Esophagus muscularis mucosa (tissue), 4 donors: Measurements from ENCODE around the gene SNTB2. TPM values are rescaled to one million over a fixed set of nuclear protein-coding genes. Genes with fewer than 3 reads are reported as not detected.

Experiments used
- DNase-seq: peaks from one replicate; pipeline ENCODE4 v3.0.0-alpha.2; 2017; ENCODE audit errors: extremely low spot score
- H3K27ac ChIP-seq, 4 donors: fragments of 200-600 bp; sonication (generic); replicated peaks in 1 of 4; 1 replicate in 3 of 4; 2 replicates in 1 of 4; pipeline ENCODE4 v1.5.1; 2016 to 2019; ENCODE audit warnings: mild to moderate bottlenecking in 1 of 4
- H3K27me3 ChIP-seq, 4 donors: fragments of 200-600 bp; sonication (generic); one replicate each; pipeline versions ENCODE4 v1.5.1 to v1.6.0; 2016 to 2019
- H3K36me3 ChIP-seq, 4 donors: fragments of 200-600 bp; sonication (generic); one replicate each; pipeline ENCODE4 v1.5.1; 2016 to 2019
- H3K4me1 ChIP-seq, 4 donors: fragments of 200-600 bp; sonication (generic); one replicate each; pipeline ENCODE4 v1.5.1; 2016 to 2019
- H3K4me3 ChIP-seq, 4 donors: fragments of 200-600 bp; sonication (generic); 1 replicate in 2 of 4; 2 replicates in 2 of 4; pipeline ENCODE4 v1.5.1; 2016 to 2019; ENCODE audit warnings: mild to moderate bottlenecking in 4 of 4, moderate library complexity in 1 of 4
- H3K9me3 ChIP-seq, 4 donors: fragments of 200-600 bp; sonication (generic); 1 replicate in 3 of 4; 2 replicates in 1 of 4; pipeline ENCODE4 v1.5.1; 2016 to 2019
- CTCF ChIP-seq, 3 experiments: fragments of 200-600 bp in 2 of 3; fragments of 450-650 bp in 1 of 3; sonication (generic) in 2 of 3; IDR thresholded peaks; one replicate each; pipeline ENCODE4 v1.5.1; 2017 to 2019; ENCODE audit warnings: antibody characterized with exemption in 3 of 3, mild to moderate bottlenecking in 2 of 3, moderate library complexity in 1 of 3
- EP300 ChIP-seq: sonication (generic); formaldehyde crosslinking; IDR thresholded peaks from one replicate; pipeline ENCODE4 v1.6.1; 2017; ENCODE audit warnings: antibody characterized with exemption
- POLR2A ChIP-seq: fragments of 450-650 bp; IDR thresholded peaks from one replicate; pipeline ENCODE4 v1.6.1; 2017; ENCODE audit warnings: antibody characterized with exemption, moderate library complexity, mild to moderate bottlenecking, low read depth
- POLR2AphosphoS5 ChIP-seq, 2 donors: sonication (generic); formaldehyde crosslinking; IDR thresholded peaks; one replicate each; pipeline ENCODE4 v1.6.1; 2017; ENCODE audit warnings: antibody characterized with exemption in 2 of 2
- WGBS: methylation state at CpG from one replicate; pipeline ENCODE4 v1.1.5; 2018; 5-methylcytosine and 5-hydroxymethylcytosine counted together
- intact Hi-C: fragments of 100-400 bp; cut with DNase I; formaldehyde crosslinking; loops from one replicate; pipeline ENCODE4 v1.15.1; 2023
- total RNA-seq, 4 donors: library from RNA; depleted of rRNA; stranded (reverse); fragments of >200 nt; gene quantifications; one replicate each; pipeline versions ENCODE4 v1.1.0 to v1.2.1, GENCODE V29; 2016

Gene SNTB2
- total RNA-seq, 4 donors from 2014 or later: 36.1 to 73.4 (median 54.8) TPM

GRCh38 chr16:69318911-69319289 is 131.9 kb downstream of the SNTB2 start:
- Histone ChIP-seq H3K27ac (no peak overlapping the region), H3K36me3 (peaks cover 82 to 100% (median 97%) of the 10 kb centered on the region in 4 donors), H3K27me3 (no peaks in the 10 kb centered on the region), H3K4me3 (no peak overlapping the region), H3K4me1 (peaks cover 7 to 15% (median 11%) of the 10 kb centered on the region in 4 donors), H3K9me3 (no peaks in the 10 kb centered on the region)
- TF ChIP-seq POLR2A (no peak), CTCF (IDR thresholded peaks at IDR 0.05) (no peak), EP300 (no peak), POLR2AphosphoS5 (IDR thresholded peaks at IDR 0.05) (no peak)
- no peak for DNase-seq
- 78% methylated on average over 10 of the region's 10 CpGs for WGBS
- intact Hi-C loops: no loop called here

GRCh38 chr16:69319381-69319780 is 132.4 kb downstream of the SNTB2 start:
- no peak for TF ChIP-seq POLR2AphosphoS5 (IDR thresholded peaks at IDR 0.05)
- TF ChIP-seq EP300: no peak
- WGBS: 89% methylated on average over 6 of the region's 9 CpGs
- H3K4me1 ChIP-seq: peaks cover 3 to 15% (median 10%) of the 10 kb centered on the region in 4 donors
- H3K27me3 ChIP-seq: no peaks in the 10 kb centered on the region
- H3K4me3 ChIP-seq: no peak overlapping the region
- intact Hi-C loops: no loop called here
- H3K9me3 ChIP-seq: no peaks in the 10 kb centered on the region
- H3K27ac ChIP-seq: no peak overlapping the region
- H3K36me3 ChIP-seq: peaks cover 82 to 100% (median 99%) of the 10 kb centered on the region in 4 donors
- DNase-seq: no peak

- no peaks in the 10 kb centered on the region for H3K9me3 ChIP-seq
- peaks cover 78 to 100% (median 99%) of the 10 kb centered on the region in 4 donors for H3K36me3 ChIP-seq
- WGBS: 90% methylated on average over 23 of the region's 30 CpGs
- no peak for DNase-seq
- no peak for TF ChIP-seq CTCF (IDR thresholded peaks at IDR 0.05)
- TF ChIP-seq POLR2A: no peak
- no peak for TF ChIP-seq POLR2AphosphoS5 (IDR thresholded peaks at IDR 0.05)
- TF ChIP-seq EP300: no peak
- no peaks in the 10 kb centered on the region for H3K27me3 ChIP-seq
- intact Hi-C loops: no loop called here
- no peak overlapping the region for H3K4me3 ChIP-seq
- H3K27ac ChIP-seq: no peak overlapping the region
- peaks cover 0 to 14% (median 7%) of the 10 kb centered on the region in 4 donors for H3K4me1 ChIP-seq
Observed at GRCh38 chr16:69319826-69320739, 133.1 kb downstream of the SNTB2 start.

- Histone ChIP-seq H3K4me3 (no peak overlapping the region), H3K4me1 (peaks cover 0 to 11% (median 6%) of the 10 kb centered on the region in 4 donors), H3K9me3 (no peaks in the 10 kb centered on the region), H3K27ac (no peak overlapping the region), H3K36me3 (peaks cover 81 to 100% (median 99%) of the 10 kb centered on the region in 4 donors), H3K27me3 (no peaks in the 10 kb centered on the region)
- TF ChIP-seq EP300: no peak
- no peak for TF ChIP-seq POLR2A
- TF ChIP-seq CTCF (IDR thresholded peaks at IDR 0.05): no peak
- no peak for TF ChIP-seq POLR2AphosphoS5 (IDR thresholded peaks at IDR 0.05)
- DNase-seq: no peak
- 96% methylated on average over 7 of the region's 13 CpGs for WGBS
- intact Hi-C loops: no loop called here
Observed at GRCh38 chr16:69320740-69321073, 133.7 kb downstream of the SNTB2 start.

- intact Hi-C loops: no loop called here
- DNase-seq: no peak
- WGBS: 90% methylated on average over 21 of the region's 22 CpGs
- Histone ChIP-seq H3K4me3 (no peak overlapping the region), H3K4me1 (peaks cover 2 to 15% (median 10%) of the 10 kb centered on the region in 4 donors), H3K9me3 (no peaks in the 10 kb centered on the region), H3K36me3 (peaks cover 81 to 100% (median 99%) of the 10 kb centered on the region in 4 donors), H3K27ac (no peak overlapping the region), H3K27me3 (no peaks in the 10 kb centered on the region)
- no peak for TF ChIP-seq POLR2A
- no peak for TF ChIP-seq POLR2AphosphoS5 (IDR thresholded peaks at IDR 0.05)
- TF ChIP-seq CTCF (IDR thresholded peaks at IDR 0.05): no peak
- no peak for TF ChIP-seq EP300
Observed at GRCh38 chr16:69321080-69321479, 134.1 kb downstream of the SNTB2 start.
